ENCODE data around the gene APLP2.

GRCh38 chr11:130024361-130024760 is 45.3 kb upstream of the APLP2 start:
- TF ChIP-seq CTCF (IDR thresholded peaks at IDR 0.05), result no peak
- no peak for TF ChIP-seq POLR2AphosphoS5 (IDR thresholded peaks at IDR 0.05)
- TF ChIP-seq POLR2A (IDR thresholded peaks at IDR 0.05), result no peak
- TF ChIP-seq EP300 (IDR thresholded peaks at IDR 0.05), result no peak
